BE2C (cell line): ENCODE data around the gene FABP2.
"Not testable (repeated sequence)": the region's sequence is repeated elsewhere in the genome, so short reads cannot be mapped to it uniquely, and the experiment has no call there.

Experiments
- DNase-seq: peaks from one replicate; pipeline ENCODE4 v3.0.0-alpha.2; 2020
- H3K27me3 ChIP-seq: fragments of 250-450 bp; sonication (Bioruptor Pico); 2 replicates; pipeline ENCODE4 v1.5.1; 2020; ENCODE audit warnings: mild to moderate bottlenecking
- H3K36me3 ChIP-seq: fragments of 250-450 bp; sonication (Bioruptor Pico); 2 replicates; pipeline ENCODE4 v1.5.1; 2020; ENCODE audit warnings: mild to moderate bottlenecking
- H3K4me1 ChIP-seq: fragments of 250-450 bp; sonication (Bioruptor Pico); 2 replicates; pipeline ENCODE4 v1.5.1; 2020
- H3K4me3 ChIP-seq: 2 replicates; pipeline ENCODE4 v1.5.1; 2011; ENCODE audit warnings: low read depth, low read length
- H3K9me3 ChIP-seq: fragments of 250-450 bp; sonication (Bioruptor Pico); 2 replicates; pipeline ENCODE4 v1.5.1; 2020
- CTCF ChIP-seq: IDR thresholded peaks from 2 replicates; pipeline ENCODE4 v1.5.1; 2012; ENCODE audit warnings: mild to moderate bottlenecking, low read depth, low read length

The FABP2 gene

GRCh38 chr4:119337010-119337409 is 15.1 kb upstream of the FABP2 start:
- Histone ChIP-seq H3K4me1 (no peaks in the 10 kb centered on the region), H3K27me3 (no peaks in the 10 kb centered on the region), H3K9me3 (no peaks in the 10 kb centered on the region), H3K36me3 (no peaks in the 10 kb centered on the region), H3K4me3 (no peak overlapping the region)
- TF ChIP-seq CTCF: no peak
- DNase-seq: no peak

GRCh38 chr4:119336332-119336979 is 14.5 kb upstream of the FABP2 start:
- H3K27me3 ChIP-seq, H3K36me3 ChIP-seq, H3K4me1 ChIP-seq, H3K4me3 ChIP-seq, H3K9me3 ChIP-seq, DNase-seq: not testable (repeated sequence)

DNA sequence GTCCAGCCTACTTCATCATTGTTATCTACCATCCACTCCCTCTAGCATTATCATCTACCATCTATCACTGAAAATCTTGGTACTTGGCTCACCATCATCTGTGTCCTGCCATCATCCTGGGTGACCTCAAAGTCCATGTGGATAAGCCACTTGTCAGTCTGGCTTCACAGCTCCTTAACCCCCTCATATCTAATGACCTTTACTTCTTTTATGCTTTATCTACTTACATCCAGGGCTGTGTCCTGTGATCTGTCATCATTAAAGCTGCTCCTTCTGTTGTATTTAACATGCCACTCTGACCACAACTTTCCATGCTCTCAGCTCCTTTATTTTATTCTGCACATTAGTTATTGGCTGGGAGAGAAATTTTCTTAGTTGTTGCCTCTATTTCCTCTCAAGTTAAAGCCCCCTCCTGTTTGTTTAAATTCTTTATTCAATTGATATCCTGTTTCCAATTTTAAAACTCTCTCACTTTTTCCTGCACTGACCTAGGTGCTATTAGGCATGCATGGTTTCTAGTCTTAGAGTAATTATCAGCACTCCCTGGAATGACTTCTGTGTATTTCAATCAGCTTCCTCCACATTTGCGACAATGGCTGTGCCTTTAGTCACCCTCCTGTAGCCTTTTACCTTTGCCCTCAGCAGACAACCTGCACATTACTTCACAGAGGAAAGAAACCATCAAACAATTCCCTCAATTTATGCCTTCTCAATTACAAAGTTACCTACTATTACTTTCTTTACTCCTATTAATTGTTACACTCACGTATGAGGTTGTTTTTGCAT is 8.1 kb upstream of the FABP2 start:
- H3K27me3 ChIP-seq: peaks cover 12% of the 10 kb centered on the region; the same call in 1 of the 2 replicates
- no peaks in the 10 kb centered on the region for H3K36me3 ChIP-seq
- no peaks in the 10 kb centered on the region for H3K9me3 ChIP-seq
- H3K4me1 ChIP-seq: no peaks in the 10 kb centered on the region
- no peak for TF ChIP-seq CTCF
- no peak overlapping the region for H3K4me3 ChIP-seq
- DNase-seq: no peak

DNA sequence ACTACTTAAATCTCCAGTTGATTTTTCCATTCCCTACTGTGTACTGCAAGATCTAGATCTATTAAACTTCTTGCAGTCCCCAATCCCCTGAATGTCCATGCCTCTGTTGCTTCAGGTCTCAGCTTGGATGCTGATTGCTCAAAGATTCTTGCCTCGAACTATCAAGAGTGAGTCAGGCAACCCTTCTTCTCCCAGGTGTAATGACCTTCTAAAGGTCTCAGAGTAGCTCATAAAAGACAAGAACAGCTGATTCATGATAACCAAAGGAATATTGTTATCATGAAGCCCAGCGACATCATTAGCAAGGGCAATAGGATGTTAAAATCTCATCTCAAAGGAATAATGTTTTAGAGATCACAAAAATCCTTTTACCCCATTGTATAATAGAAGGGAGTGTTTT is 6.8 kb upstream of the FABP2 start:
- no peaks in the 10 kb centered on the region for H3K4me1 ChIP-seq
- H3K27me3 ChIP-seq: peaks cover 12% of the 10 kb centered on the region; the same call in 1 of the 2 replicates
- no peaks in the 10 kb centered on the region for H3K36me3 ChIP-seq
- DNase-seq: no peak
- H3K9me3 ChIP-seq: no peaks in the 10 kb centered on the region
- no peak for TF ChIP-seq CTCF
- no peak overlapping the region for H3K4me3 ChIP-seq

DNA sequence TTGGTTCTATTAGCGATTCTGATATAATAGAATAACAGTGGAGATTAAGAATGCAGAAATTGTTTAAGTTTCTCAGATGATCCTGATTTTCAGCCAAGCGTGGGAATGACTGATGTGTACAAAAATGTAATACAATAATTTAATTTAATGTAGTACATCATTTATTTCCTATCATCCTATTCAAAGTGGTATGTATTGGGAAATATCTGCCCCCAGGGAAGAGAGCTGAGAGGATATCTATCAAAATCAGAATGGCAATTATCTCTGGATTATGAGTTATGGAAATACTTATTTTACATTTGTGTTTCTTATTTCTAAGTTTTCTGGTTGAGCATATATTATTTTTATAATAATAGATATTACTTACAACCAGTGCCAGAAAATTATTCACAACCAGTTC is 3.9 kb downstream of the FABP2 start:
- no peak for DNase-seq
- Histone ChIP-seq H3K27me3 (peaks cover 59% of the 10 kb centered on the region), H3K36me3 (no peaks in the 10 kb centered on the region), H3K4me3 (no peak overlapping the region), H3K4me1 (no peaks in the 10 kb centered on the region), H3K9me3 (no peaks in the 10 kb centered on the region)
- TF ChIP-seq CTCF: no peak

DNA sequence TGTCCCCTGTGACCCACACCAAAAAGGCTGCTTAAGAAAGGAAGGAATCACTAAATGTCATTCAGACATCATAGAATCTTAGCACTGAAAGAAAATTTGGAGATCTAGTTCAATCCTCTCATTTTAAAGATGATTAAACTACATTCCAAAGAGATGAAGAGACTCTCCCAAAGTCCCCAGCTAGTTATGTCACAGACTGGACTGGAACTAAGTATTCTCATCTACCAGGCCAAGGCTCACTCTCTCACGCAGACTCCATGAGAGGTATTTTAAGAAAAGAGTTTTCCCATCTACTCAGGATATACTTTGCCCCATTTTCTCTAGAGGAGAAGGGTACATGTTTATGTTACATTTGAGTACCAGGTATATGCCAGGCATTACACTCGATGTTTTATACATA is 6.9 kb downstream of the FABP2 start:
- H3K27me3 ChIP-seq: peaks cover 36% of the 10 kb centered on the region
- no peaks in the 10 kb centered on the region for H3K9me3 ChIP-seq
- H3K4me1 ChIP-seq: no peaks in the 10 kb centered on the region
- H3K4me3 ChIP-seq: no peak overlapping the region
- no peaks in the 10 kb centered on the region for H3K36me3 ChIP-seq
- no peak for TF ChIP-seq CTCF
- DNase-seq: no peak
